ENCODE results near the gene CDKN1C.

DNA sequence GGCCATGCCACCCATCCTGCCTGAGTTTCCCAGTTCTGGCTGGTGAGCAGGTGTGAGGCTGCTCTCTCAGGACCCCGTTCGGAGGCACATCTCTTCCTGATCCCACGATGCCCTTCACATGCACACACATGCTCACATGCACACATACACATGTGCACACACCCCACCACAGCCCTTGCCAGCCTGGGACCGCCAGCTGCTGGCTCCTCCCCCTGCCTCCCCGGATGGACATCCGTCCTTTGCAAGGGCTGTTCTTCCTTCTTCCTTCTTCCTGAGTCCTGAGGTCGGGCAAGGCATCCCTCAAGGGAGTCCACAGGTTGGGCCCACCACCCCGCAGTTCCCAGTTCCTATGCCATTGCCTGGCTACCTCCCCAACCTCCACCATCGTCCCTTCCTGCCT, 10.5 kb upstream of the CDKN1C start:
- TF ChIP-seq, protein P1, sequence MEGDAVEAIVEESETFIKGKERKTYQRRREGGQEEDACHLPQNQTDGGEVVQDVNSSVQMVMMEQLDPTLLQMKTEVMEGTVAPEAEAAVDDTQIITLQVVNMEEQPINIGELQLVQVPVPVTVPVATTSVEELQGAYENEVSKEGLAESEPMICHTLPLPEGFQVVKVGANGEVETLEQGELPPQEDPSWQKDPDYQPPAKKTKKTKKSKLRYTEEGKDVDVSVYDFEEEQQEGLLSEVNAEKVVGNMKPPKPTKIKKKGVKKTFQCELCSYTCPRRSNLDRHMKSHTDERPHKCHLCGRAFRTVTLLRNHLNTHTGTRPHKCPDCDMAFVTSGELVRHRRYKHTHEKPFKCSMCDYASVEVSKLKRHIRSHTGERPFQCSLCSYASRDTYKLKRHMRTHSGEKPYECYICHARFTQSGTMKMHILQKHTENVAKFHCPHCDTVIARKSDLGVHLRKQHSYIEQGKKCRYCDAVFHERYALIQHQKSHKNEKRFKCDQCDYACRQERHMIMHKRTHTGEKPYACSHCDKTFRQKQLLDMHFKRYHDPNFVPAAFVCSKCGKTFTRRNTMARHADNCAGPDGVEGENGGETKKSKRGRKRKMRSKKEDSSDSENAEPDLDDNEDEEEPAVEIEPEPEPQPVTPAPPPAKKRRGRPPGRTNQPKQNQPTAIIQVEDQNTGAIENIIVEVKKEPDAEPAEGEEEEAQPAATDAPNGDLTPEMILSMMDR (IDR thresholded peaks at IDR 0.05; ENCODE audit: poor library complexity): no peak
- no peak for TF ChIP-seq EZH2 (IDR thresholded peaks at IDR 0.05; ENCODE audit: borderline replicate concordance)
- TF ChIP-seq EZH2phosphoT487 (IDR thresholded peaks at IDR 0.05; ENCODE audit: low read depth, severe bottlenecking, unreplicated experiment): no peak

Measured in hepatocyte (in vitro differentiated cells).